ENCODE data around the gene SCAMP3. TPM values are rescaled to one million over a fixed set of nuclear protein-coding genes. Genes with fewer than 3 reads are reported as not detected.

Gene SCAMP3
- total and polyA plus RNA-seq, 2 donors (not counting 3 experiments of a cell fraction or from before 2014, with no cell fraction given): 80.1 to 306 TPM

DNA sequence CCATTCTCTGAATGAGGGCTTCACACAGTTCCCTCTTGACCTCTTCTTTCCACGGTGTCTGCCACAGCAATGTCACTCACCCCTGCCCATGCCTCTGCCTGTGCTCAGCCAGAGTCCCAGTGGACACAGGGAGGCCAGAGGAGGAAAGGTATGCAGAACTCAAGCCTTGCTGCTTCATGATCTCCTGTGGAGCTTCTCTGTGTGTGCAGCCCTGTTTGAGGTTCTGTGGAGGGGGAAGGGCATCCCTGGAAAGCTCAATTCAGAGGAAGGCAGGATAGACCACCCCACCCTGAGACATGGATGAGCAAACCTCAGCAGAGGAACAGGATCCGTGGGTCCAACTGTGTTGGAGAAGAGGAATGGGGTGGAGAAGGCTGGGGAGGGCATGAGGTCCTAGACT, 17.1 kb upstream of the SCAMP3 start:
- Histone ChIP-seq H3K9ac (replicated peaks; ENCODE audit: extremely low read depth, insufficient read depth, low read length) (no peak overlapping the region), H3K4me1 (ENCODE audit: control insufficient read depth, extremely low read depth, insufficient read depth, low read length) (peaks cover 9% of the 10 kb centered on the region), H3K27ac (ENCODE audit: insufficient read depth, low read depth, low read length) (no peak overlapping the region), H2AFZ (ENCODE audit: low read depth, low read length) (no peak overlapping the region), H3K4me3 (replicated peaks in 1 of 3; ENCODE audit: insufficient read depth in 1 of 3, low read depth in 1 of 3, low read length in 3 of 3) (no peak overlapping the region), H3K4me2 (ENCODE audit: insufficient read depth, low read length) (no peak overlapping the region), H3K27me3 (ENCODE audit: control insufficient read depth in 2 of 2, insufficient read depth in 2 of 2, low read length in 2 of 2) (peaks cover 0 to 2% of the 10 kb centered on the region in 2 experiments), H3K9me1 (replicated peaks; ENCODE audit: control insufficient read depth, extremely low read depth, insufficient read depth, low read length) (no peaks in the 10 kb centered on the region), H3K36me3 (ENCODE audit: control insufficient read depth in 2 of 2, extremely low read depth in 1 of 2, insufficient read depth in 2 of 2, low read length in 2 of 2) (no peaks in the 10 kb centered on the region), H3K79me2 (ENCODE audit: control insufficient read depth, insufficient read depth, low read length) (no peaks in the 10 kb centered on the region), H4K20me1 (replicated peaks; ENCODE audit: control insufficient read depth, extremely low read depth, insufficient read depth, low read length) (no peaks in the 10 kb centered on the region), H3K9me3 (replicated peaks; ENCODE audit: control insufficient read depth, insufficient read depth, low read length) (no peaks in the 10 kb centered on the region)
- FAIRE-seq (no peak), DNase-seq (ENCODE audit: low read depth, low spot score) (no peak)
- TF ChIP-seq, protein P1, sequence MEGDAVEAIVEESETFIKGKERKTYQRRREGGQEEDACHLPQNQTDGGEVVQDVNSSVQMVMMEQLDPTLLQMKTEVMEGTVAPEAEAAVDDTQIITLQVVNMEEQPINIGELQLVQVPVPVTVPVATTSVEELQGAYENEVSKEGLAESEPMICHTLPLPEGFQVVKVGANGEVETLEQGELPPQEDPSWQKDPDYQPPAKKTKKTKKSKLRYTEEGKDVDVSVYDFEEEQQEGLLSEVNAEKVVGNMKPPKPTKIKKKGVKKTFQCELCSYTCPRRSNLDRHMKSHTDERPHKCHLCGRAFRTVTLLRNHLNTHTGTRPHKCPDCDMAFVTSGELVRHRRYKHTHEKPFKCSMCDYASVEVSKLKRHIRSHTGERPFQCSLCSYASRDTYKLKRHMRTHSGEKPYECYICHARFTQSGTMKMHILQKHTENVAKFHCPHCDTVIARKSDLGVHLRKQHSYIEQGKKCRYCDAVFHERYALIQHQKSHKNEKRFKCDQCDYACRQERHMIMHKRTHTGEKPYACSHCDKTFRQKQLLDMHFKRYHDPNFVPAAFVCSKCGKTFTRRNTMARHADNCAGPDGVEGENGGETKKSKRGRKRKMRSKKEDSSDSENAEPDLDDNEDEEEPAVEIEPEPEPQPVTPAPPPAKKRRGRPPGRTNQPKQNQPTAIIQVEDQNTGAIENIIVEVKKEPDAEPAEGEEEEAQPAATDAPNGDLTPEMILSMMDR (IDR thresholded peaks at IDR 0.05; ENCODE audit: extremely low read depth in 1 of 2, insufficient read depth in 1 of 2, low read depth in 1 of 2, low read length in 2 of 2): no peak
- TF ChIP-seq GATA2 (IDR thresholded peaks at IDR 0.05; ENCODE audit: insufficient read depth, insufficient read length, low read depth, low read length) (no peak), POLR2AphosphoS5 (IDR thresholded peaks at IDR 0.05; ENCODE audit: insufficient read depth, low read depth, low read length) (no peak), JUN (IDR thresholded peaks at IDR 0.05; ENCODE audit: borderline replicate concordance, insufficient read depth, insufficient read length, low read depth) (no peak), POLR2A (IDR thresholded peaks at IDR 0.05; ENCODE audit: low read depth, low read length) (no peak), EZH2 (IDR thresholded peaks at IDR 0.05; ENCODE audit: borderline replicate concordance, low read depth, low read length, severe bottlenecking) (no peak), FOS (IDR thresholded peaks at IDR 0.05; ENCODE audit: borderline replicate concordance, insufficient read depth, low read length) (no peak), MYC (IDR thresholded peaks at IDR 0.05; ENCODE audit: low read depth, low read length) (no peak)
- TF ChIP-seq, protein P2, sequence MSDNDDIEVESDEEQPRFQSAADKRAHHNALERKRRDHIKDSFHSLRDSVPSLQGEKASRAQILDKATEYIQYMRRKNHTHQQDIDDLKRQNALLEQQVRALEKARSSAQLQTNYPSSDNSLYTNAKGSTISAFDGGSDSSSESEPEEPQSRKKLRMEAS (IDR thresholded peaks at IDR 0.05; ENCODE audit: insufficient read depth, insufficient read length): no peak
- dilution Hi-C loops (cut with MboI; ENCODE audit: extremely low pct_ligation_motif_present, low sequenced_read_pairs): no loop called here
- CTCF ChIA-PET: interaction anchor here (1.1 kb wide), 1 partner anchor 20 kb away, joined by 5 read pairs; no protein-coding TSS in a partner anchor
- POLR2A ChIA-PET: no interaction called here
- intact Hi-C loops (cut with micrococcal nuclease): no loop called here
- no TSS peak for BruUV-seq (replicated peaks)

Measured in endothelial cell of umbilical vein (primary cell).